ENCODE data around the gene FARS2. TPM values are rescaled to one million over a fixed set of nuclear protein-coding genes. Genes with fewer than 3 reads are reported as not detected.

Gene FARS2
- total and polyA plus RNA-seq, 2 experiments from 2014 or later: 9.9 to 15.4 TPM

DNA sequence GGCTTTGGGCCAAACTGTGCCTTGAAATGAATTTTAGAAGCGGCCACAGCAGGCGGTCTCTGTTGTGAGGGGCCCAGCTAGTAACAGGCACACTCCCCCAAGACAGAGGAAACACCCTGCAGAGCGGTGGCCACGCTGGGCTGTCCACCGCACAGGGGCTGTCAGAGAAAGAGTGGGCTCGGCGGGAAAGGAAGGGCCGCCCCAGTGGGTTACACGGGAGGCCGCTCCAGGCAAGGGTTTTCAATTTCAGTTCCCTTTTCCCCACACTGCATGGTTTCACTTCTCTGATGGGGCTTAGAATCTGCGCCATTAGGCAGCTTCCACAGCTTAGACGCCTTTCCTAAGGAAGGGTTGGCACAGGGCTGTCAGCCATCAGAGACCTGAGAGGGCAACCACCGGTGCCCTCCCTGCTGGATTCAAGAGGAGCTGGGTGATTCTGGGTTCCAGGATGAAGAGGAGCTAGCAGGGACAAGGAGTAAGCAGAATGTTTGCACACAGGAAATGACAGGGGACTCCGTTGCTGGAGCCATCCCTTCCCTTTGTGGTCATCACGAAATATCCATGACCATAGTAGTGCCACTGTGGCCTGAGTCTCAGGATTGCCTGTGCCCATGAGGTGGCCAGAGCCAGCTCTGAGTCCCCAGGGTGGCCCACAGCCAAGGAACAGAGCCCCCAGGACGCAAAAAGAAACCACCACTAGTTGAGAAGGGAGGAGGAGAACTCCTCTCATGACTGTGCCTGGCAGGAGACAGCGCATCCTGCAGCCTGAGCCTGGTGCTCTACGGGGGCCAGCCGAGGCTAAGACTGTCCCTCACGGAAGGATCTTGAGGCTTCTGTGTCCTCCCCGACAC lies 462.8 kb downstream of the FARS2 start:
- Histone ChIP-seq H3K27me3 (no peaks in the 10 kb centered on the region), H3K79me2 (no peaks in the 10 kb centered on the region), H3K9me2 (replicated peaks; ENCODE audit: insufficient read depth) (no peaks in the 10 kb centered on the region), H3K36me3 (replicated peaks; ENCODE audit: insufficient read depth, low read depth) (no peaks in the 10 kb centered on the region), H3K4me1 (ENCODE audit: insufficient read depth) (no peaks in the 10 kb centered on the region), H2AFZ (no peak overlapping the region), H3K27ac (no peak overlapping the region), H3K4me2 (no peak overlapping the region), H3K4me3 (no peak overlapping the region), H4K20me1 (ENCODE audit: insufficient read depth, poor library complexity, severe bottlenecking) (no peaks in the 10 kb centered on the region), H3K9me3 (ENCODE audit: low read depth) (no peaks in the 10 kb centered on the region)
- no peak for DNase-seq (ENCODE audit: low spot score)
- TF ChIP-seq EZH2 (IDR thresholded peaks at IDR 0.05; ENCODE audit: borderline replicate concordance) (no peak), EZH2phosphoT487 (IDR thresholded peaks at IDR 0.05; ENCODE audit: low read depth, severe bottlenecking, unreplicated experiment) (no peak)
- TF ChIP-seq, protein P1, sequence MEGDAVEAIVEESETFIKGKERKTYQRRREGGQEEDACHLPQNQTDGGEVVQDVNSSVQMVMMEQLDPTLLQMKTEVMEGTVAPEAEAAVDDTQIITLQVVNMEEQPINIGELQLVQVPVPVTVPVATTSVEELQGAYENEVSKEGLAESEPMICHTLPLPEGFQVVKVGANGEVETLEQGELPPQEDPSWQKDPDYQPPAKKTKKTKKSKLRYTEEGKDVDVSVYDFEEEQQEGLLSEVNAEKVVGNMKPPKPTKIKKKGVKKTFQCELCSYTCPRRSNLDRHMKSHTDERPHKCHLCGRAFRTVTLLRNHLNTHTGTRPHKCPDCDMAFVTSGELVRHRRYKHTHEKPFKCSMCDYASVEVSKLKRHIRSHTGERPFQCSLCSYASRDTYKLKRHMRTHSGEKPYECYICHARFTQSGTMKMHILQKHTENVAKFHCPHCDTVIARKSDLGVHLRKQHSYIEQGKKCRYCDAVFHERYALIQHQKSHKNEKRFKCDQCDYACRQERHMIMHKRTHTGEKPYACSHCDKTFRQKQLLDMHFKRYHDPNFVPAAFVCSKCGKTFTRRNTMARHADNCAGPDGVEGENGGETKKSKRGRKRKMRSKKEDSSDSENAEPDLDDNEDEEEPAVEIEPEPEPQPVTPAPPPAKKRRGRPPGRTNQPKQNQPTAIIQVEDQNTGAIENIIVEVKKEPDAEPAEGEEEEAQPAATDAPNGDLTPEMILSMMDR (IDR thresholded peaks at IDR 0.05; ENCODE audit: poor library complexity): no peak
- WGBS (ENCODE audit: low lambda C conversion rate, missing lambda C conversion rate): 79% methylated on average over 21 of the region's 21 CpGs

DNA sequence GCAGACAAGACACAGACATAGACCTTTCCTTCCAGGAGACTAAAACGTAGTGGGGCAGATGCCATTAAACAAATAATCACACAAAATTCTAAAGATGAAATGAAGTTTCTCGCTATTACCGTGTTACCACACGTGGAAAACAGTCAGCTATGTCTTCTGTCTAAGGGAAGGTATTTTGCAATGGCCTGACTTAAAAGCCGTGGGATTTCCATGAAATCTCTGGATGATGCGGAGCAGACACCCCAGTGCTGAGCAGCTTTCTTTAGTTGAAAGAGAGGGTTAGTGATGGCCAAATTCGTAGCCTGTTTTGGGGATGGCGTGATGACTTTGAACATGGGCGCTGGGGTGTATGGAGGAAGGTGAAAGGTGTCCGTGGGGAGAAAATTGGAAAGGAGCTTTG lies 463.6 kb downstream of the FARS2 start:
- no peak for DNase-seq (ENCODE audit: low spot score)
- no peaks in the 10 kb centered on the region for H3K9me3 ChIP-seq (ENCODE audit: low read depth)
- 83% methylated on average over 10 of the region's 10 CpGs for WGBS (ENCODE audit: low lambda C conversion rate, missing lambda C conversion rate)

DNA sequence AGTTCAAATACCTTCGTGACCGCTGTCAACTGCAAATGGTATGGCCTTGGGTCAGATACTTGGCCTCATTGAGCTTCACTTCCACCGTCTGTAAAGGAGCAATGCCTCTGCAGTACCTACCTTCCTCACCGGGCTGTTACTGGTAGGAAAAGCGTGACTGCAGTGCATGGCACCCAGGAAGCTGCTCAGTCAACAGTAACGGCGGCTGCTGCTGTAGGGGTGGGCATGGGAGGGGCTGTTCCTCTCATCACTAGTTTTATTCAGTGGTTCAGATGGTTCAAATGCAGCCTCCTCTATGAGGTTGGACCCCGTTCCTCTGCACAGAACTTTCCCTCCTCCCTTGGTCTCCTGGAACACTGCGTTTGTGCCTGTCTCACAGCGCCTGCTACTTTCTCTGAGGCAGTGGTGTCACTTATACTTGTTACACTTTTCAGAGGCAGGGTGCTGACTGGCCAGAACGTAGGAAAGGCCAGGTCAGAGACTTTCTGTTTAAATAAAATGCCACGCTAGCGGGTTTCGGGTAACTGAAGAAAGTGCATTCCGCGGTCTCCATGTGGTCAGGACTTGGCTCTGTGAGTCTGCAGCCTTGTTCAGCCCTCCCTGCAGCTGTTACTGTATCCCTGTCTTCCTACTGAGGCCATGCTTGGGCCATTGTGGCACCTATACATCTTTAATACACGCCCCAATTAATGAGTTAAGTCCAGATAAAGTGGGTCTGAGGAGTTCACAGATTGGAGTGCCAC lies 465.8 kb downstream of the FARS2 start:
- no peaks in the 10 kb centered on the region for H3K4me1 ChIP-seq (ENCODE audit: insufficient read depth)
- H4K20me1 ChIP-seq (ENCODE audit: insufficient read depth, poor library complexity, severe bottlenecking): no peaks in the 10 kb centered on the region
- TF ChIP-seq, protein P1 (IDR thresholded peaks at IDR 0.05; ENCODE audit: poor library complexity): no peak
- TF ChIP-seq EZH2 (IDR thresholded peaks at IDR 0.05; ENCODE audit: borderline replicate concordance) (no peak), EZH2phosphoT487 (IDR thresholded peaks at IDR 0.05; ENCODE audit: low read depth, severe bottlenecking, unreplicated experiment) (no peak)
- no peaks in the 10 kb centered on the region for H3K27me3 ChIP-seq
- H2AFZ ChIP-seq: no peak overlapping the region
- H3K36me3 ChIP-seq (replicated peaks; ENCODE audit: insufficient read depth, low read depth): no peaks in the 10 kb centered on the region
- no peaks in the 10 kb centered on the region for H3K79me2 ChIP-seq
- no peak overlapping the region for H3K27ac ChIP-seq
- no peaks in the 10 kb centered on the region for H3K9me3 ChIP-seq (ENCODE audit: low read depth)
- 94% methylated on average over 17 of the region's 17 CpGs for WGBS (ENCODE audit: low lambda C conversion rate, missing lambda C conversion rate)
- no peak overlapping the region for H3K4me2 ChIP-seq
- H3K4me3 ChIP-seq: no peak overlapping the region
- H3K9me2 ChIP-seq (replicated peaks; ENCODE audit: insufficient read depth): no peaks in the 10 kb centered on the region
- DNase-seq (ENCODE audit: low spot score): no peak

More for the DNA sequence above, 463.6 kb downstream of the FARS2 start:
- H3K27ac ChIP-seq: no peak overlapping the region
- TF ChIP-seq EZH2phosphoT487 (IDR thresholded peaks at IDR 0.05; ENCODE audit: low read depth, severe bottlenecking, unreplicated experiment) (no peak), EZH2 (IDR thresholded peaks at IDR 0.05; ENCODE audit: borderline replicate concordance) (no peak)
- TF ChIP-seq, protein P1 (IDR thresholded peaks at IDR 0.05; ENCODE audit: poor library complexity): no peak
- H3K27me3 ChIP-seq: no peaks in the 10 kb centered on the region
- no peaks in the 10 kb centered on the region for H3K9me2 ChIP-seq (replicated peaks; ENCODE audit: insufficient read depth)
- no peaks in the 10 kb centered on the region for H3K79me2 ChIP-seq
- no peak overlapping the region for H3K4me3 ChIP-seq
- H4K20me1 ChIP-seq (ENCODE audit: insufficient read depth, poor library complexity, severe bottlenecking): no peaks in the 10 kb centered on the region
- no peak overlapping the region for H2AFZ ChIP-seq
- H3K36me3 ChIP-seq (replicated peaks; ENCODE audit: insufficient read depth, low read depth): no peaks in the 10 kb centered on the region
- H3K4me1 ChIP-seq (ENCODE audit: insufficient read depth): no peaks in the 10 kb centered on the region
- H3K4me2 ChIP-seq: no peak overlapping the region

Measured in hepatocyte (in vitro differentiated cells).